Dermis lymphatic vessel endothelial cell (primary cell): Measurements from ENCODE around the gene USP13. TPM values are rescaled to one million over a fixed set of nuclear protein-coding genes. Genes with fewer than 3 reads are reported as not detected.

Experiments used
- total RNA-seq: library from RNA; depleted of rRNA; stranded (reverse); fragments of >200 nt; gene quantifications from 2 replicates; pipeline ENCODE4 v1.2.1, GENCODE V29; 2014

USP13 gene
- total RNA-seq = 33.7 and 47.4 TPM in 2 replicates

DNA sequence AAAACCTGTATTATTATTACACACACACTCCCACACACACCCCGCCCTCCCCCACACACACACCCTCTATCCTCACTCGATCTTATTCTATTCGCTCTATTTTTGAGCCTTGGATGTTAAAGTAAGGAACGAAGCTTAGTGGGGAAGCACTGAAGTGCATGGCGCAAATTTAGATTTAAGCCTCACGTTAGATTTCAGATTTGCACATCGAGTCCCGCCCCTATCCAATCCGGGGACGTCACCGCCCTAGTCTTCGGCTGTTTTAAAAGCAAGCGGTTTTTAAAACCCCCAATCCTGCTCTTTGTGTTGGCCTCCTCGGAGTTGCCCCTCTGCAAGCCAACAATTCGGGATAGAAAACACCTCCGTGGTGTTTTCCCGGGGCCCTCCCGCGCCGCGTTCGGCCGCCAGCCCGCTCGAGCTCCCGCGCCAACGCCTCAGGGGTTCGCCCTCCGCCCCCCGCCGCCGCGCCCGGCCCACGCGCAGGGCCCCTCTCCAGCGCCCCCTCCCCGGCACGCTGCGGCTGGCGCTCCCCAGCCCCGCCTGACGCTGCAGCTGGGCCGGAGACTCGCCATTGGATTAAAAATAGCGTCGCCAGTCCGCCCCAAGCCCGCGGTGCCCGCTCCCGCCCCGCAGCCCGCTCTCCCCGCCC, at the start of gene USP13:
USP13 (plus strand) TSS at position 594 of the 649 bp plus-strand sequence. CDS start 186 bp downstream, outside the sequence.

DNA sequence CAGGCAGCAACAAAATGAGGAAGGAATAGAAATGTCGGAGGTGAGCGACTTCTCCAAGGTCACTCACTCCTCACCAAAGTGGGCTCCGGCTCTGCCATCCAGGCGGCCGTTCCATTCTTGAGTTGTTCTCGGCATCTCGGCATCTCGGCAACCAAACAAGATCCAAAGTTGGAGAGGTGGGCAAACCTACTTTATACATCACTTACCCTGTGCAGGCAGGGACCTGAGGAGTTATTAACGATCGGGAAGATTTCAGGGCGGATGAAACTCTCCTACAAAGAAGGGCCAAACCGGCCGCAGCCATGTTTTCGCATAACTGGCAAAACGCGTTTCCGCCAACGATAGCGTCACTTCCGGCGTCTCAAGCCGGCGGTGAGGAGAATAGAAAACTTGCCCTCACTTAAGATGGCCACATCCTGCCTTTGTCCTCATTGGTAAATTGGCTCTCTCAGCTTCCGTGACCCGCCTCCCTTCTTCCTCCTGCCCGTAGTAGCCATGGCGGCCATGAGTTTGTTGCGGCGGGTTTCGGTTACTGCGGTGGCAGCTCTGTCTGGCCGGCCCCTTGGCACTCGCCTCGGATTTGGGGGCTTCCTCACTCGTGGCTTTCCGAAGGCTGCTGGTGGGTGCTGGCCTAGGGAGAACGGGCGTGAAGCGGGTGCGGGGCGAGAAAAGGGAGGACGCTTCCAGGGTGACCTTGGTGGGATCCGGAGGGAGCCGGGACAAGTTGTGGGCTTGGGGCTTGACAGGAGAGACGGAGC, 48.3 kb upstream of the USP13 start, which contains the start of the genes MRPL47 and NDUFB5:
MRPL47 (minus strand) TSS at position 318 of the 758 bp plus-strand sequence; CDS start at position 304, 14 bp downstream.
NDUFB5 (plus strand) TSS at position 474 of the 758 bp plus-strand sequence; CDS start at position 496, 22 bp downstream.

Other genes with a start within 250 kb of the USP13 start
- 75.2 and 83.8 TPM in 2 replicates for gene GNB4, start 201.6 kb upstream of the USP13 start, total RNA-seq
- 39.9 and 51.8 TPM in 2 replicates for gene ACTL6A, start 90.1 kb upstream of the USP13 start, total RNA-seq
- gene MRPL47, start 48.4 kb upstream of the USP13 start, total RNA-seq = 19.3 and 23.8 TPM in 2 replicates
- 112 and 151 TPM in 2 replicates for gene NDUFB5, start 48.2 kb upstream of the USP13 start, total RNA-seq